ENCODE results near the gene CTIF. TPM values are rescaled to one million over a fixed set of nuclear protein-coding genes. Genes with fewer than 3 reads are reported as not detected.

The CTIF gene
- total and polyA plus RNA-seq, 4 donors = 10.6 to 26.7 (median 12.3) TPM

DNA sequence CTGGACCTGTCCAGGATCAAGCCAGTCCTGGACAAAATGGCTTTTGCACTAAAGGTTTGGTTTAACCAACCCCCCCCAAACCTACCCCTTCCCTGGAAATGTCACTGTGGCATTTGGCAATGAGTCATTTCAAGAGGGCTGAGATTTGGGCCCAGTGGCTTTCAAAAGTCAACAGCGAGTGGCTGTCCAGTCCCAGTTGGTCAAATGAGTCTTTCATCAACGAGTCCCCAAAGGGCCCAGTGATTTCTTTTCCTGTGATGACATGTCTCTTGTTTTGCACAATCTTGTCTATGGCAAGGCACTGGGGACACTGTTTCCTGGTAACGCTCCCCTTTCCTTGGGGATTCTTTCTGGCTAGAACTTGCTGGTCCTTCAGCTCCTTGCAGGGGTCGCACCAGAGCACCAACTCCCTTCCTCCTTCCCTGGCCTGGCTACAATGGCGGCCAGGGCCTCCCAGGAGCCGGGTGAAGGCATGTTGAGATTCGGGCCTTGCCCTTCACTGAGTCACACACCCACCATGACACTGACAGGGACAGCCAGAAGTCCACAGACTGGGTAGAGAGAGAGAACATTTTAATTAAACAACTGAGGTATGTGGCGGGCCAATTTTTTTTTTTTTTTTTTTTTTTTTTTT is 324.7 kb downstream of the CTIF start:
- H3K27me3 ChIP-seq (ENCODE audit: control insufficient read depth in 4 of 4, insufficient read depth in 4 of 4, low read length in 3 of 4) = no peaks in the 10 kb centered on the region
- H3K9me3 ChIP-seq (ENCODE audit: control insufficient read depth in 4 of 4, low read length in 3 of 4) = no peaks in the 10 kb centered on the region
- H3K4me3 ChIP-seq (ENCODE audit: low read depth in 1 of 3, low read length in 3 of 3) = no peak overlapping the region
- peaks cover 0 to 12% (median 2%) of the 10 kb centered on the region in 4 donors for H3K36me3 ChIP-seq (ENCODE audit: control insufficient read depth in 4 of 4, insufficient read depth in 3 of 4, low read depth in 1 of 4, low read length in 3 of 4)
- no peak overlapping the region for H3K27ac ChIP-seq (ENCODE audit: low read depth in 1 of 2, low read length in 2 of 2)
- no peak for TF ChIP-seq JUND (IDR thresholded peaks at IDR 0.05)
- no peaks in the 10 kb centered on the region for H3K4me1 ChIP-seq (ENCODE audit: control insufficient read depth in 4 of 4, insufficient read depth in 4 of 4, low read length in 3 of 4)
- whole genome bisulfite sequencing = 97% methylated on average over 8 of the region's 8 CpGs
- no peak overlapping the region for H3K9ac ChIP-seq (ENCODE audit: low read depth in 1 of 2, low read length in 2 of 2)
- no peak for DNase-seq (ENCODE audit: low spot score)

DNA sequence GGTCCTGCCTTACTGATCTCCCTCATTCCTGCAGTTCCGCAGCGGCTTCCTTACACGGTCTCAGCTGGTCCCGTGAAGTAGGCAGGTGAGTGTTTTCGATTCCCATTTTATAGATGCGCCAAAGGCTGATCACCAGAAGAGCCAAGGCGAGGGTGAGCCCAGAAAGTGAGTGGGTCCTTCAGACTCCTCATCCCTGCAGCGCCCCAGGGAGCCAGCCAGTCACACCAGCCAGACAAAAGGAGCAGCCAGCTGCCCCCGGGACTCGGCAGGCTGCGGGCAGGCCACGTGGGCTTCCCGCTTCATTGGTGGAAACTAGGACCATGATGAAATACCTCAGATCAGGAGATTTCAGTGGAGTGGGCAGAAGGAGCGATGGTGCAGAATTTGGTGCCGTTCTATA is 326.0 kb downstream of the CTIF start:
- Histone ChIP-seq H3K27ac (ENCODE audit: low read depth in 1 of 2, low read length in 2 of 2) (no peak overlapping the region), H3K9ac (ENCODE audit: low read depth in 1 of 2, low read length in 2 of 2) (no peak overlapping the region)
- WGBS = 96% methylated on average over 15 of the region's 15 CpGs

More for the DNA sequence above, 326.0 kb downstream of the CTIF start:
- no peaks in the 10 kb centered on the region for H3K27me3 ChIP-seq (ENCODE audit: control insufficient read depth in 4 of 4, insufficient read depth in 4 of 4, low read length in 3 of 4)
- DNase-seq (ENCODE audit: low spot score) = no peak
- no peaks in the 10 kb centered on the region for H3K9me3 ChIP-seq (ENCODE audit: control insufficient read depth in 4 of 4, low read length in 3 of 4)
- TF ChIP-seq YY1 (IDR thresholded peaks at IDR 0.05) (no peak), TAF1 (conservative IDR thresholded peaks at IDR 0.05) (no peak), SP1 (IDR thresholded peaks at IDR 0.05) (no peak), GABPA (IDR thresholded peaks at IDR 0.05 in 1 of 2, conservative IDR thresholded peaks at IDR 0.05 in 1 of 2) (no peak), EGR1 (IDR thresholded peaks at IDR 0.05; ENCODE audit: low read depth in 2 of 2) (no peak), HNF4A (conservative IDR thresholded peaks at IDR 0.05) (no peak), JUND (IDR thresholded peaks at IDR 0.05) (no peak), FOXA2 (IDR thresholded peaks at IDR 0.05) (no peak), RXRA (IDR thresholded peaks at IDR 0.05) (no peak)
- TF ChIP-seq, protein P1, sequence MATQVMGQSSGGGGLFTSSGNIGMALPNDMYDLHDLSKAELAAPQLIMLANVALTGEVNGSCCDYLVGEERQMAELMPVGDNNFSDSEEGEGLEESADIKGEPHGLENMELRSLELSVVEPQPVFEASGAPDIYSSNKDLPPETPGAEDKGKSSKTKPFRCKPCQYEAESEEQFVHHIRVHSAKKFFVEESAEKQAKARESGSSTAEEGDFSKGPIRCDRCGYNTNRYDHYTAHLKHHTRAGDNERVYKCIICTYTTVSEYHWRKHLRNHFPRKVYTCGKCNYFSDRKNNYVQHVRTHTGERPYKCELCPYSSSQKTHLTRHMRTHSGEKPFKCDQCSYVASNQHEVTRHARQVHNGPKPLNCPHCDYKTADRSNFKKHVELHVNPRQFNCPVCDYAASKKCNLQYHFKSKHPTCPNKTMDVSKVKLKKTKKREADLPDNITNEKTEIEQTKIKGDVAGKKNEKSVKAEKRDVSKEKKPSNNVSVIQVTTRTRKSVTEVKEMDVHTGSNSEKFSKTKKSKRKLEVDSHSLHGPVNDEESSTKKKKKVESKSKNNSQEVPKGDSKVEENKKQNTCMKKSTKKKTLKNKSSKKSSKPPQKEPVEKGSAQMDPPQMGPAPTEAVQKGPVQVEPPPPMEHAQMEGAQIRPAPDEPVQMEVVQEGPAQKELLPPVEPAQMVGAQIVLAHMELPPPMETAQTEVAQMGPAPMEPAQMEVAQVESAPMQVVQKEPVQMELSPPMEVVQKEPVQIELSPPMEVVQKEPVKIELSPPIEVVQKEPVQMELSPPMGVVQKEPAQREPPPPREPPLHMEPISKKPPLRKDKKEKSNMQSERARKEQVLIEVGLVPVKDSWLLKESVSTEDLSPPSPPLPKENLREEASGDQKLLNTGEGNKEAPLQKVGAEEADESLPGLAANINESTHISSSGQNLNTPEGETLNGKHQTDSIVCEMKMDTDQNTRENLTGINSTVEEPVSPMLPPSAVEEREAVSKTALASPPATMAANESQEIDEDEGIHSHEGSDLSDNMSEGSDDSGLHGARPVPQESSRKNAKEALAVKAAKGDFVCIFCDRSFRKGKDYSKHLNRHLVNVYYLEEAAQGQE (IDR thresholded peaks at IDR 0.05) = no peak
- TF ChIP-seq, protein P2, sequence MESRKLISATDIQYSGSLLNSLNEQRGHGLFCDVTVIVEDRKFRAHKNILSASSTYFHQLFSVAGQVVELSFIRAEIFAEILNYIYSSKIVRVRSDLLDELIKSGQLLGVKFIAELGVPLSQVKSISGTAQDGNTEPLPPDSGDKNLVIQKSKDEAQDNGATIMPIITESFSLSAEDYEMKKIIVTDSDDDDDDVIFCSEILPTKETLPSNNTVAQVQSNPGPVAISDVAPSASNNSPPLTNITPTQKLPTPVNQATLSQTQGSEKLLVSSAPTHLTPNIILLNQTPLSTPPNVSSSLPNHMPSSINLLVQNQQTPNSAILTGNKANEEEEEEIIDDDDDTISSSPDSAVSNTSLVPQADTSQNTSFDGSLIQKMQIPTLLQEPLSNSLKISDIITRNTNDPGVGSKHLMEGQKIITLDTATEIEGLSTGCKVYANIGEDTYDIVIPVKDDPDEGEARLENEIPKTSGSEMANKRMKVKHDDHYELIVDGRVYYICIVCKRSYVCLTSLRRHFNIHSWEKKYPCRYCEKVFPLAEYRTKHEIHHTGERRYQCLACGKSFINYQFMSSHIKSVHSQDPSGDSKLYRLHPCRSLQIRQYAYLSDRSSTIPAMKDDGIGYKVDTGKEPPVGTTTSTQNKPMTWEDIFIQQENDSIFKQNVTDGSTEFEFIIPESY (IDR thresholded peaks at IDR 0.05) = no peak
- TF ChIP-seq, protein P3, sequence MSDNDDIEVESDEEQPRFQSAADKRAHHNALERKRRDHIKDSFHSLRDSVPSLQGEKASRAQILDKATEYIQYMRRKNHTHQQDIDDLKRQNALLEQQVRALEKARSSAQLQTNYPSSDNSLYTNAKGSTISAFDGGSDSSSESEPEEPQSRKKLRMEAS (IDR thresholded peaks at IDR 0.05) = no peak
- H3K36me3 ChIP-seq (ENCODE audit: control insufficient read depth in 4 of 4, insufficient read depth in 3 of 4, low read depth in 1 of 4, low read length in 3 of 4) = peaks cover 0 to 4% (median 2%) of the 10 kb centered on the region in 4 donors
- no peaks in the 10 kb centered on the region for H3K4me1 ChIP-seq (ENCODE audit: control insufficient read depth in 4 of 4, insufficient read depth in 4 of 4, low read length in 3 of 4)
- H3K4me3 ChIP-seq (ENCODE audit: low read depth in 1 of 3, low read length in 3 of 3) = no peak overlapping the region

Data from liver (tissue), 9 donors.